K562 (cell line): Measurements from ENCODE around the gene SFI1. TPM values are rescaled to one million over a fixed set of nuclear protein-coding genes. Genes with fewer than 3 reads are reported as not detected.
A peak's percentile ranks its signal among the peaks of the same experiment; 100 is the strongest.
"Not testable (repeated sequence)": the region's sequence is repeated elsewhere in the genome, so short reads cannot be mapped to it uniquely, and the experiment has no call there.

Experiments
- ATAC-seq: fragments of 200-7000 bp; cut with Tn5 transposase; 3 replicates; pipeline ENCODE4 v1.9.1; 2020; ENCODE audit warnings: moderate library complexity
- BruUV-seq: library from RNA; stranded (reverse); fragments of 400-500 nt; replicated peaks from 2 replicates; lab custom pipeline; 2021; lab: Mats Ljungman, UMichigan
- CTCF ChIA-PET: fragments of 300-600 bp; formaldehyde crosslinking; extraction: SDS; loops from one replicate; lab custom pipeline; 2021; ENCODE audit warnings: low intra/inter-chr PET ratio; lab: Yijun Ruan, JAX
- POLR2A ChIA-PET: fragments of 300-600, 350-650 bp; sonication (Branson Sonifier 250); formaldehyde crosslinking; extraction: SDS; loops from one replicate; lab custom pipeline; 2021; ENCODE audit warnings: antibody characterized with exemption, inconsistent platforms; lab: Yijun Ruan, JAX
- DNase-seq, 4 experiments: peaks; one replicate each; pipeline versions ENCODE4 v3.0.0 to v3.0.0-alpha.2; 2011 to 2018; ENCODE audit warnings: low spot score in 3 of 4, mixed read lengths in 3 of 4; ENCODE audit errors: extremely low read depth in 1 of 4
- FAIRE-seq: peaks from 2 replicates; lab custom pipeline; 2011; peaks lifted over from hg19 to GRCh38; lab: Jason Lieb, UNC
- H2AFZ ChIP-seq: 2 replicates; pipeline ENCODE4 v1.6.0; 2011; ENCODE audit warnings: low read depth, low read length, control low read depth, inconsistent platforms
- H3K27ac ChIP-seq: fragments of 200-600 bp; 3 replicates; pipeline ENCODE4 v1.8.0; 2011; ENCODE audit warnings: low read depth, mild to moderate bottlenecking, control low read depth, inconsistent platforms, low read length, moderate library complexity, mixed read lengths; ENCODE audit errors: extremely low read depth
- H3K27me3 ChIP-seq, 2 experiments: fragments of 300-600 bp in 1 of 2; 2 replicates in 1 of 2; 3 replicates in 1 of 2; pipeline versions ENCODE4 v1.6.0 to v1.8.0; 2011; ENCODE audit warnings: inconsistent platforms in 2 of 2, low read length in 2 of 2, mild to moderate bottlenecking in 1 of 2, mixed read lengths in 1 of 2, moderate library complexity in 1 of 2; ENCODE audit not compliant: control insufficient read depth in 2 of 2, insufficient read depth in 2 of 2
- H3K36me3 ChIP-seq: fragments of 300-600 bp; 3 replicates; pipeline ENCODE4 v1.8.0; 2011; ENCODE audit warnings: mild to moderate bottlenecking, low read length, inconsistent platforms; ENCODE audit not compliant: control insufficient read depth, insufficient read depth
- H3K4me1 ChIP-seq, 2 experiments: fragments of 200-600 bp in 1 of 2; replicated peaks in 1 of 2; 2 replicates in 1 of 2; 3 replicates in 1 of 2; pipeline versions ENCODE4 v1.5.1 to v1.8.0; 2011; ENCODE audit warnings: inconsistent platforms in 2 of 2, low read length in 2 of 2, mild to moderate bottlenecking in 1 of 2, mixed read lengths in 1 of 2, moderate library complexity in 1 of 2; ENCODE audit not compliant: control insufficient read depth in 2 of 2, insufficient read depth in 2 of 2
- H3K4me2 ChIP-seq: 2 replicates; pipeline ENCODE4 v1.6.1; 2011; ENCODE audit warnings: low read length, control low read depth, inconsistent platforms, mixed read lengths; ENCODE audit not compliant: insufficient read depth
- H3K4me3 ChIP-seq: fragments of 200-600 bp; sonication (generic), shearing (Covaris generic); 2 replicates; pipeline ENCODE4 v1.5.1; 2016; ENCODE audit warnings: control low read depth, inconsistent platforms
- H3K79me2 ChIP-seq: fragments of 200-600 bp; 3 replicates; pipeline ENCODE4 v1.8.0; 2011; ENCODE audit warnings: low read length, inconsistent platforms; ENCODE audit not compliant: control insufficient read depth, insufficient read depth
- H3K9ac ChIP-seq, 2 experiments: 2 replicates each; pipeline versions ENCODE4 v1.6.0 to v1.6.1; 2011; ENCODE audit warnings: low read depth in 2 of 2, low read length in 2 of 2, control low read depth in 1 of 2, inconsistent platforms in 1 of 2, mild to moderate bottlenecking in 1 of 2, mixed read lengths in 1 of 2; ENCODE audit not compliant: insufficient read depth in 1 of 2
- H3K9me1 ChIP-seq: one replicate; pipeline ENCODE4 v1.6.0; 2011; ENCODE audit warnings: inconsistent platforms, mild to moderate bottlenecking, low read length, moderate library complexity; ENCODE audit not compliant: control insufficient read depth, insufficient read depth
- H3K9me3 ChIP-seq: replicated peaks from 2 replicates; pipeline ENCODE4 v1.5.1; 2011; ENCODE audit warnings: low read depth, low read length, inconsistent platforms; ENCODE audit not compliant: control insufficient read depth, insufficient read depth
- H4K20me1 ChIP-seq: replicated peaks from 2 replicates; pipeline ENCODE4 v1.6.1; 2011; ENCODE audit warnings: low read length, inconsistent platforms, mixed read lengths; ENCODE audit not compliant: control insufficient read depth, insufficient read depth
- BHLHE40 ChIP-seq: IDR thresholded peaks from 2 replicates; pipeline ENCODE4 v1.6.1; 2011; ENCODE audit warnings: low read length, improper control_type of control experiment
- EGR1 ChIP-seq: fragments of 450-650 bp; conservative IDR thresholded peaks from 2 replicates; pipeline ENCODE4 v1.6.1; 2017; ENCODE audit warnings: mild to moderate bottlenecking
- FOSL1 ChIP-seq: fragments of 200-800 bp; sonication (Bioruptor generic); conservative IDR thresholded peaks from 2 replicates; pipeline ENCODE4 v1.6.1; 2016; ENCODE audit warnings: missing genetic modification characterization, missing compliant biosample characterization
- WGBS: fragments of 100-300 bp; shearing (Covaris generic); methylation state at CpG from one replicate; pipeline ENCODE4 v1.1.6; 2016; ENCODE audit warnings: low coverage, mixed read lengths; ENCODE audit not compliant: insufficient coverage; ENCODE audit errors: missing lambda C conversion rate; 5-methylcytosine and 5-hydroxymethylcytosine counted together
- in situ Hi-C: fragments of 300-500 bp; cut with MboI; formaldehyde crosslinking; loops from 4 replicates; pipeline ENCODE4 v1.15.0; 2018; ENCODE audit warnings: inconsistent platforms, mixed read lengths
- intact Hi-C: fragments of 100-400 bp; cut with micrococcal nuclease; formaldehyde crosslinking; loops from 2 replicates; pipeline ENCODE4 v1.14.2; 2022
- polyA plus RNA-seq, 8 experiments: library from polyadenylated mRNA; depleted of rRNA in 4 of 8; stranded (reverse) in 5 of 8; unstranded in 3 of 8; fragments of >200 nt; fragmentation: Nextera tagmentation in 2 of 8; fragmentation: Illumina TruSeq in 1 of 8; extraction: Ambion mirVana in 2 of 8; extraction: Trizol in 1 of 8; gene quantifications; 2 replicates each; pipeline versions ENCODE4 v1.2.1 to v1.2.3, GENCODE V29; 2011 to 2014; ENCODE audit warnings: inconsistent platforms in 1 of 8, missing spikeins in 1 of 8
- total RNA-seq, 7 experiments: library from RNA; depleted of rRNA in 6 of 7; stranded (reverse); fragments of >200 nt in 6 of 7; fragmentation: Illumina TruSeq in 2 of 7; extraction: Trizol in 2 of 7; gene quantifications; 2 replicates each; pipeline versions ENCODE4 v1.2.1 to v1.2.3, GENCODE V29; 2011 to 2021; ENCODE audit warnings: low replicate concordance in 1 of 7
- TF ChIP-seq, protein P1 (sequence below), 2 experiments: fragments of 450-650 bp in 1 of 2; sonication (generic) in 1 of 2; formaldehyde crosslinking in 1 of 2; IDR thresholded peaks in 1 of 2; conservative IDR thresholded peaks in 1 of 2; 2 replicates each; pipeline versions ENCODE4 v1.6.1 to v1.8.1; 2016 to 2023; ENCODE audit warnings: mild to moderate bottlenecking in 2 of 2, moderate library complexity in 2 of 2, inconsistent platforms in 1 of 2, missing genetic modification reagents in 1 of 2

SFI1 gene
- total and polyA plus RNA-seq, 9 of the 15 experiments (the other 6 are each of a cell fraction or from before 2014, with no cell fraction given), result 3.0 to 25.6 (median 14.1) TPM

DNA sequence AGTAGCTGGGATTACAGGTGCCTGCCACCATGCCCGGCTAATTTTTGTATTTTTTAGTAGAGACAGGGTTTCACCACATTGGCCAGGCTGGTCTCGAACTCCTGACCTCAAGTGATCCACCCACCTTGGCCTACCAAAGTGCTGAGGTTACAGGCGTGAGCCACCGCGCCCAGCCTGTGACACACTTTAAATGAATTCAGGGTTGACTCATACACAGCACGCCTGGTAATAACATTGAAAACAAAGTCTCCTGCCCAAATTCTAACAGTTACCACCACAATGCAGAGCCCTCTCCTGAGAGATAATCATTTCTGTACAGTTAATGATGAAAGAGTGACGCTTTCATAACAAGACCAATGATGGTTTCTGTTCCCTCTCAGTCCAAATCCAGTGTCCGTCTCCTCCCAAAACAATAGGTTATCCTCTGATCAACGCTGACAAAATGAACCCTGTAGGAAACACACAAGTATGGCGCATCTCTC is 164.6 kb downstream of the SFI1 start:
- TF ChIP-seq, protein P1, sequence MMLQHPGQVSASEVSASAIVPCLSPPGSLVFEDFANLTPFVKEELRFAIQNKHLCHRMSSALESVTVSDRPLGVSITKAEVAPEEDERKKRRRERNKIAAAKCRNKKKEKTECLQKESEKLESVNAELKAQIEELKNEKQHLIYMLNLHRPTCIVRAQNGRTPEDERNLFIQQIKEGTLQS (IDR thresholded peaks at IDR 0.05), result peak; percentile 43; the same call in 1 of the 2 replicates
- TF ChIP-seq, protein P1 (CRISPR knock-in tag; conservative IDR thresholded peaks at IDR 0.05), result not testable (repeated sequence)
- peak; percentile 36; the same call in 1 of the 2 replicates for TF ChIP-seq EGR1
- TF ChIP-seq FOSL1, result peak; percentile 55
- 0 out of 2 replicates have a peak, but pooled peaks have one; percentile 13 for TF ChIP-seq BHLHE40
- POLR2A ChIA-PET, result interaction anchor here (0.6 to 2.2 kb wide), 6 partner anchors 16 to 1235 kb away, joined by 3 to 14 read pairs (median 4); no protein-coding TSS in a partner anchor
- ATAC-seq, H3K9me3 ChIP-seq, H3K36me3 ChIP-seq, in situ Hi-C loops, H3K9me1 ChIP-seq, H3K27me3 ChIP-seq, BruUV-seq, H2AFZ ChIP-seq, CTCF ChIA-PET, H4K20me1 ChIP-seq, FAIRE-seq, H3K4me1 ChIP-seq: not testable (repeated sequence)
- Histone ChIP-seq H3K79me2 (peaks cover 44% of the 10 kb centered on the region), H3K4me2 (peak overlapping the region; percentile 96), H3K4me3 (peak overlapping the region; percentile 94), H3K9ac (peak overlapping the region; percentile 68 to 82; a peak in 3 of 4 replicates), H3K27ac (peak overlapping the region; percentile 70; the same call in 2 of the 3 replicates)
- DNase-seq, result peak in 1 of 4 experiments; percentile 33
- intact Hi-C loops, result loop anchor here (10.0 kb wide), 2 partner anchors 94 to 214 kb away; partner anchors contain the start of genes DEPDC5 and PRR14L
- WGBS, result 2% methylated on average over 9 of the region's 10 CpGs
